ENCODE measurements around the gene PCSK4. TPM values are rescaled to one million over a fixed set of nuclear protein-coding genes. Genes with fewer than 3 reads are reported as not detected.

PCSK4 gene
- total and polyA plus RNA-seq, 9 of the 15 experiments (the other 6 are each of a cell fraction or from before 2014, with no cell fraction given), result 0.01 to 9.1 (median 2.1) TPM; not detected in 1

- TF ChIP-seq CBX8 (IDR thresholded peaks at IDR 0.05; ENCODE audit: borderline replicate concordance, extremely low read depth, low read depth, low read length, poor library complexity, severe bottlenecking) (no peak), E2F3 (CRISPR knock-in tag; IDR thresholded peaks at IDR 0.05) (0 out of 2 replicates have a peak, but pooled peaks have one; percentile 60), THRB (CRISPR knock-in tag; conservative IDR thresholded peaks at IDR 0.05) (no peak), ZNF561 (CRISPR knock-in tag; conservative IDR thresholded peaks at IDR 0.05) (no peak), GABPB1 (CRISPR knock-in tag; IDR thresholded peaks at IDR 0.05) (no peak; the same call in none of the 2 replicates), HDAC6 (IDR thresholded peaks at IDR 0.05; ENCODE audit: low read depth, low read length) (no peak), ZNF224 (CRISPR knock-in tag; IDR thresholded peaks at IDR 0.05) (no peak), RERE (CRISPR knock-in tag; IDR thresholded peaks at IDR 0.05; ENCODE audit: borderline replicate concordance) (no peak), MEIS2 (IDR thresholded peaks at IDR 0.05; ENCODE audit: partially characterized antibody) (peak; percentile 36), CAMTA2 (CRISPR knock-in tag; conservative IDR thresholded peaks at IDR 0.05) (no peak), CBFA2T3 (IDR thresholded peaks at IDR 0.05) (no peak), ZNF830 (CRISPR knock-in tag; IDR thresholded peaks at IDR 0.05) (no peak), ZFP91 (CRISPR knock-in tag; IDR thresholded peaks at IDR 0.05) (no peak), ETV6 (IDR thresholded peaks at IDR 0.05; ENCODE audit: borderline replicate concordance in 1 of 2, low read depth in 2 of 2, low read length in 1 of 2) (no peak), ETV6 (CRISPR knock-in tag; IDR thresholded peaks at IDR 0.05; ENCODE audit: borderline replicate concordance) (no peak), WHSC1 (IDR thresholded peaks at IDR 0.05; ENCODE audit: low read length) (no peak), NR0B1 (IDR thresholded peaks at IDR 0.05; ENCODE audit: partially characterized antibody) (no peak), POLR2AphosphoS2 (IDR thresholded peaks at IDR 0.05; ENCODE audit: low read length) (no peak)
Measured at GRCh38 chr19:1490311-1491113, at the start of gene PCSK4 (continued).
